SK-N-SH (cell line): ENCODE data around the gene EPHA3.

ENCODE experiments used
- ELF1 ChIP-seq: IDR thresholded peaks from 2 replicates; pipeline ENCODE4 v1.4.0; 2012
- MXI1 ChIP-seq: IDR thresholded peaks from 2 replicates; pipeline ENCODE4 v1.6.1; 2012; ENCODE audit warnings: mild to moderate bottlenecking, low read depth, low read length, improper control_type of control experiment
- POLR2AphosphoS5 ChIP-seq: IDR thresholded peaks from 2 replicates; pipeline ENCODE4 v1.6.1; 2012; ENCODE audit warnings: low read depth, low read length
- RAD21 ChIP-seq: IDR thresholded peaks from 2 replicates; pipeline ENCODE4 v1.6.1; 2012; ENCODE audit warnings: mild to moderate bottlenecking, low read length
- TAF1 ChIP-seq: IDR thresholded peaks from 2 replicates; pipeline ENCODE4 v1.6.1; 2012; ENCODE audit warnings: low read depth, mild to moderate bottlenecking, low read length, moderate library complexity, borderline replicate concordance
- TF ChIP-seq, protein P1 (sequence below): fragments of 200-600 bp; sonication (generic); IDR thresholded peaks from 2 replicates; pipeline ENCODE4 v1.6.1; 2017; ENCODE audit warnings: antibody characterized with exemption, mild to moderate bottlenecking, moderate library complexity

DNA sequence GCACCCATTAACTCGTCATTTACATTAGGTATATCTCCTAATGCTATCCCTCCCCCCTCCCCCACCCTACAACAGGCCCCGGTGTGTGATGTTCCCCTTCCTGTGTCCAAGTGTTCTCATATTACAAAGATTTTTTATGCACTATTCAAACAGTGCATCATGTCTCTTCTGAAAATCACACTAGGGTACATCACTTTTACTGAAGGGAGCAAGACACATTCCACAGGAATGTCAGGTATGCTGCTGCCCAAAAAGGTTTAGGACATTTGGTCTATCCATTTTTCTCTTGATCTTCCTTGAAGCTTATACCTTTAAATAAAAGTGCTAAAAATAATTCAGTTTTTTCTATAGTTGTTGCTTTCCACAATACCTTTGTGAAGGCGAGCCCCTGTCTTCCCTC lies 9.2 kb upstream of the EPHA3 start:
- TF ChIP-seq ELF1 (no peak), POLR2AphosphoS5 (no peak), MXI1 (no peak), TAF1 (no peak), RAD21 (no peak)
- TF ChIP-seq, protein P1, sequence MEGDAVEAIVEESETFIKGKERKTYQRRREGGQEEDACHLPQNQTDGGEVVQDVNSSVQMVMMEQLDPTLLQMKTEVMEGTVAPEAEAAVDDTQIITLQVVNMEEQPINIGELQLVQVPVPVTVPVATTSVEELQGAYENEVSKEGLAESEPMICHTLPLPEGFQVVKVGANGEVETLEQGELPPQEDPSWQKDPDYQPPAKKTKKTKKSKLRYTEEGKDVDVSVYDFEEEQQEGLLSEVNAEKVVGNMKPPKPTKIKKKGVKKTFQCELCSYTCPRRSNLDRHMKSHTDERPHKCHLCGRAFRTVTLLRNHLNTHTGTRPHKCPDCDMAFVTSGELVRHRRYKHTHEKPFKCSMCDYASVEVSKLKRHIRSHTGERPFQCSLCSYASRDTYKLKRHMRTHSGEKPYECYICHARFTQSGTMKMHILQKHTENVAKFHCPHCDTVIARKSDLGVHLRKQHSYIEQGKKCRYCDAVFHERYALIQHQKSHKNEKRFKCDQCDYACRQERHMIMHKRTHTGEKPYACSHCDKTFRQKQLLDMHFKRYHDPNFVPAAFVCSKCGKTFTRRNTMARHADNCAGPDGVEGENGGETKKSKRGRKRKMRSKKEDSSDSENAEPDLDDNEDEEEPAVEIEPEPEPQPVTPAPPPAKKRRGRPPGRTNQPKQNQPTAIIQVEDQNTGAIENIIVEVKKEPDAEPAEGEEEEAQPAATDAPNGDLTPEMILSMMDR: no peak
